Astrocyte of the hippocampus (primary cell): ENCODE measurements around the gene ZNF511.

ENCODE experiments used
- DNase-seq: peaks from one replicate; pipeline ENCODE4 v3.0.0; 2011; ENCODE audit warnings: low read depth, low spot score

Gene ZNF511

GRCh38 chr10:133335246-133336117, 26.8 kb downstream of the ZNF511 start:
- peak; percentile 68 for DNase-seq

GRCh38 chr10:133336118-133336576, 27.4 kb downstream of the ZNF511 start:
- no peak for DNase-seq

GRCh38 chr10:133336577-133337369, 28.1 kb downstream of the ZNF511 start, which contains the start of gene CALY:
Gene CALY (minus strand): TSS chr10:133336896. CDS start chr10:133328989, 7,907 bp downstream.
- DNase-seq: peak; percentile 36

- DNase-seq: no peak
Measured at GRCh38 chr10:133337370-133337725, 28.6 kb downstream of the ZNF511 start.

- no peak for DNase-seq
Measured at GRCh38 chr10:133338080-133339071, 29.7 kb downstream of the ZNF511 start.

GRCh38 chr10:133339708-133340380, 31.1 kb downstream of the ZNF511 start:
- no peak for DNase-seq

- DNase-seq: no peak
Measured at GRCh38 chr10:133341983-133342382, 33.3 kb downstream of the ZNF511 start.

GRCh38 chr10:133342942-133343341, 34.2 kb downstream of the ZNF511 start:
- no peak for DNase-seq

GRCh38 chr10:133343558-133343957, 34.8 kb downstream of the ZNF511 start:
- DNase-seq: no peak

- DNase-seq: no peak
Measured at GRCh38 chr10:133344236-133344635, 35.5 kb downstream of the ZNF511 start.

GRCh38 chr10:133346413-133346812, 37.7 kb downstream of the ZNF511 start:
- DNase-seq: no peak

- no peak for DNase-seq
Measured at GRCh38 chr10:133347710-133348517, 39.2 kb downstream of the ZNF511 start.

GRCh38 chr10:133349160-133349568, 40.5 kb downstream of the ZNF511 start:
- DNase-seq: no peak

- no peak for DNase-seq
Measured at GRCh38 chr10:133349577-133350011, 40.9 kb downstream of the ZNF511 start.

- no peak for DNase-seq
Measured at GRCh38 chr10:133350283-133350949, 41.7 kb downstream of the ZNF511 start.

- no peak for DNase-seq
Measured at GRCh38 chr10:133350950-133351329, 42.2 kb downstream of the ZNF511 start.

- no peak for DNase-seq
Measured at GRCh38 chr10:133351408-133352318, 42.9 kb downstream of the ZNF511 start.
